Activated naive CD8-positive, alpha-beta T cell treated with anti-CD3 and anti-CD28 coated beads, Interleukin-2, amount 10 ng/mL, durations not matched to agents 7 days and 5 days (primary cell): Measurements from ENCODE around the gene SLC35A4. TPM values are rescaled to one million over a fixed set of nuclear protein-coding genes. Genes with fewer than 3 reads are reported as not detected.

Experiments used
- ATAC-seq: fragments of 150-1000 bp; cut with Tn5 transposase; one replicate; pipeline ENCODE4 v1.10.0; 2021; ENCODE audit warnings: low read depth, moderate library complexity
- POLR2A ChIA-PET: fragments of 350-600 bp; sonication (Branson Sonifier 250); formaldehyde crosslinking; loops from one replicate; lab custom pipeline; 2021; ENCODE audit warnings: antibody characterized with exemption; lab: Charles Lee
- DNase-seq: peaks from one replicate; pipeline ENCODE4 v3.0.0; 2021
- H3K27ac Mint-ChIP-seq: one replicate; pipeline ENCODE4 v1.8.0; 2022; ENCODE audit warnings: mild to moderate bottlenecking, mixed read lengths
- H3K27me3 Mint-ChIP-seq: one replicate; pipeline ENCODE4 v1.8.0; 2022; ENCODE audit warnings: mild to moderate bottlenecking, moderate library complexity, mixed read lengths
- H3K36me3 Mint-ChIP-seq: one replicate; pipeline ENCODE4 v1.8.0; 2021; ENCODE audit warnings: mild to moderate bottlenecking, mixed read lengths
- H3K4me1 Mint-ChIP-seq: one replicate; pipeline ENCODE4 v1.8.0; 2021; ENCODE audit warnings: mixed read lengths
- H3K4me3 Mint-ChIP-seq: one replicate; pipeline ENCODE4 v1.8.0; 2022; ENCODE audit warnings: mild to moderate bottlenecking, moderate library complexity, mixed read lengths
- H3K9me3 Mint-ChIP-seq: one replicate; pipeline ENCODE4 v1.8.0; 2021; ENCODE audit warnings: mixed read lengths
- total RNA-seq, 2 experiments: library from RNA; stranded (reverse); gene quantifications; one replicate each; pipeline ENCODE4 v1.2.3, GENCODE V29; 2021

SLC35A4 gene
- 10 to 100 TPM; 80.8 to 94.0 TPM for total RNA-seq

GRCh38 chr5:140564196-140565023 lies at the start of gene SLC35A4, which contains the start of gene APBB3:
Gene SLC35A4 (plus strand): TSS chr5:140564828. CDS start chr5:140567170, 2,342 bp downstream.
Gene APBB3 (minus strand): TSS chr5:140564598. CDS start chr5:140564245, 353 bp downstream.
- peaks cover 22% of the 10 kb centered on the region for H3K36me3 Mint-ChIP-seq
- peak within 1 kb of the TSS; percentile 89 for H3K4me3 Mint-ChIP-seq
- no peaks in the 10 kb centered on the region for H3K9me3 Mint-ChIP-seq
- DNase-seq (peak; percentile 93), ATAC-seq (peak; percentile 93)
- peak within 1 kb of the TSS; percentile 98 for H3K27ac Mint-ChIP-seq
- peaks cover 39% of the 10 kb centered on the region for H3K4me1 Mint-ChIP-seq
- no peaks in the 10 kb centered on the region for H3K27me3 Mint-ChIP-seq
- POLR2A ChIA-PET = interaction anchor here (0.9 to 2.7 kb wide), 7 partner anchors 13 to 163 kb away, joined by 3 to 23 read pairs (median 4); partner anchors contain the start of genes ANKHD1, EIF4EBP3, HARS1 and HARS2

- Mint-ChIP-seq H3K36me3 (peaks cover 15% of the 10 kb centered on the region), H3K9me3 (peaks cover 2% of the 10 kb centered on the region), H3K27me3 (no peaks in the 10 kb centered on the region), H3K4me1 (no peaks in the 10 kb centered on the region), H3K27ac (no peak overlapping the region), H3K4me3 (no peak overlapping the region)
- ATAC-seq = no peak
- POLR2A ChIA-PET = no interaction called here
- DNase-seq = no peak
Observed at GRCh38 chr5:140524003-140524402, 40.6 kb upstream of the SLC35A4 start.

GRCh38 chr5:140540227-140540626 lies 24.4 kb upstream of the SLC35A4 start:
- POLR2A ChIA-PET = no interaction called here
- no peak overlapping the region for H3K27ac Mint-ChIP-seq

GRCh38 chr5:140542972-140543371 lies 21.7 kb upstream of the SLC35A4 start:
- H3K27ac Mint-ChIP-seq = no peak overlapping the region
- no peaks in the 10 kb centered on the region for H3K27me3 Mint-ChIP-seq
- peaks cover 9% of the 10 kb centered on the region for H3K4me1 Mint-ChIP-seq
- POLR2A ChIA-PET = no interaction called here
- H3K4me3 Mint-ChIP-seq = no peak overlapping the region
- H3K36me3 Mint-ChIP-seq = peaks cover 23% of the 10 kb centered on the region
- ATAC-seq (no peak), DNase-seq (no peak)
- no peaks in the 10 kb centered on the region for H3K9me3 Mint-ChIP-seq

More at GRCh38 chr5:140540227-140540626, 24.4 kb upstream of the SLC35A4 start:
- no peak for DNase-seq
- no peak for ATAC-seq
- H3K9me3 Mint-ChIP-seq = no peaks in the 10 kb centered on the region
- no peak overlapping the region for H3K4me3 Mint-ChIP-seq
- no peaks in the 10 kb centered on the region for H3K4me1 Mint-ChIP-seq
- H3K27me3 Mint-ChIP-seq = no peaks in the 10 kb centered on the region
- H3K36me3 Mint-ChIP-seq = peaks cover 31% of the 10 kb centered on the region

GRCh38 chr5:140544986-140545385 lies 19.6 kb upstream of the SLC35A4 start:
- POLR2A ChIA-PET = no interaction called here
- Mint-ChIP-seq H3K4me3 (no peak overlapping the region), H3K27me3 (no peaks in the 10 kb centered on the region), H3K27ac (no peak overlapping the region), H3K36me3 (peaks cover 20% of the 10 kb centered on the region), H3K4me1 (peaks cover 23% of the 10 kb centered on the region), H3K9me3 (no peaks in the 10 kb centered on the region)
- DNase-seq (no peak), ATAC-seq (no peak)

- Mint-ChIP-seq H3K36me3 (peaks cover 22% of the 10 kb centered on the region), H3K9me3 (no peaks in the 10 kb centered on the region), H3K27me3 (no peaks in the 10 kb centered on the region), H3K4me3 (no peak overlapping the region), H3K4me1 (peaks cover 27% of the 10 kb centered on the region), H3K27ac (peak overlapping the region; percentile 45)
- ATAC-seq (no peak), DNase-seq (no peak)
- POLR2A ChIA-PET = interaction anchor here (3.5 kb wide), 1 partner anchor 19 kb away, joined by 23 read pairs; the partner anchor contains the start of genes APBB3 and SLC35A4
Observed at GRCh38 chr5:140545606-140546005, 19.0 kb upstream of the SLC35A4 start.

- H3K27ac Mint-ChIP-seq = peak overlapping the region; percentile 99
- H3K36me3 Mint-ChIP-seq = peaks cover 30% of the 10 kb centered on the region
- no peak for DNase-seq
- H3K9me3 Mint-ChIP-seq = no peaks in the 10 kb centered on the region
- POLR2A ChIA-PET = interaction anchor here (1.0 to 3.5 kb wide), 14 partner anchors 10 to 439 kb away, joined by 3 to 23 read pairs (median 6); partner anchors contain the start of genes ANKHD1, APBB3, CD14 and HARS1
- H3K4me1 Mint-ChIP-seq = peaks cover 33% of the 10 kb centered on the region
- peak overlapping the region; percentile 87 for H3K4me3 Mint-ChIP-seq
- H3K27me3 Mint-ChIP-seq = no peaks in the 10 kb centered on the region
- ATAC-seq = no peak
Observed at GRCh38 chr5:140546851-140547507, 17.6 kb upstream of the SLC35A4 start.

- DNase-seq (peak; percentile 86), ATAC-seq (peak; percentile 96)
- H3K36me3 Mint-ChIP-seq = peaks cover 31% of the 10 kb centered on the region
- H3K27ac Mint-ChIP-seq = peak within 1 kb of the TSS; percentile 99
- POLR2A ChIA-PET = interaction anchor here (1.0 to 3.5 kb wide), 15 partner anchors 10 to 440 kb away, joined by 3 to 23 read pairs (median 6); partner anchors contain the start of genes ANKHD1, APBB3, CD14 and HARS1
- peaks cover 35% of the 10 kb centered on the region for H3K4me1 Mint-ChIP-seq
- H3K4me3 Mint-ChIP-seq = peak within 1 kb of the TSS; percentile 87
- H3K9me3 Mint-ChIP-seq = no peaks in the 10 kb centered on the region
- no peaks in the 10 kb centered on the region for H3K27me3 Mint-ChIP-seq
Observed at GRCh38 chr5:140547508-140548299, 16.9 kb upstream of the SLC35A4 start, which contains the start of gene EIF4EBP3. Gene EIF4EBP3 (plus strand): TSS chr5:140547662. CDS start chr5:140547738, 76 bp downstream.

- POLR2A ChIA-PET = interaction anchor here (1.0 to 3.5 kb wide), 12 partner anchors 9 to 440 kb away, joined by 3 to 23 read pairs (median 6); partner anchors contain the start of genes ANKHD1, APBB3, CD14 and IK
- peak; percentile 4 for ATAC-seq
- DNase-seq = no peak
- Mint-ChIP-seq H3K36me3 (peaks cover 36% of the 10 kb centered on the region), H3K27me3 (no peaks in the 10 kb centered on the region), H3K9me3 (no peaks in the 10 kb centered on the region), H3K4me1 (peaks cover 41% of the 10 kb centered on the region), H3K4me3 (peak overlapping the region; percentile 87), H3K27ac (peak overlapping the region; percentile 99)
Observed at GRCh38 chr5:140548300-140548688, 16.3 kb upstream of the SLC35A4 start.

- POLR2A ChIA-PET = interaction anchor here (1.0 to 3.5 kb wide), 11 partner anchors 9 to 441 kb away, joined by 3 to 23 read pairs (median 7); partner anchors contain the start of genes ANKHD1, APBB3, CD14 and IK
- H3K27me3 Mint-ChIP-seq = no peaks in the 10 kb centered on the region
- H3K4me1 Mint-ChIP-seq = peaks cover 46% of the 10 kb centered on the region
- DNase-seq (no peak), ATAC-seq (no peak)
- peak overlapping the region; percentile 99 for H3K27ac Mint-ChIP-seq
- H3K36me3 Mint-ChIP-seq = peaks cover 38% of the 10 kb centered on the region
- H3K4me3 Mint-ChIP-seq = peak overlapping the region; percentile 87
- H3K9me3 Mint-ChIP-seq = no peaks in the 10 kb centered on the region
Observed at GRCh38 chr5:140548791-140549190, 15.8 kb upstream of the SLC35A4 start.

- ATAC-seq = no peak
- Mint-ChIP-seq H3K36me3 (peaks cover 38% of the 10 kb centered on the region), H3K4me1 (peaks cover 53% of the 10 kb centered on the region), H3K27me3 (no peaks in the 10 kb centered on the region), H3K27ac (peak overlapping the region; percentile 99), H3K4me3 (peak overlapping the region; percentile 41), H3K9me3 (no peaks in the 10 kb centered on the region)
- DNase-seq = no peak
- POLR2A ChIA-PET = interaction anchor here (2.7 to 3.5 kb wide), 3 partner anchors 8 to 148 kb away, joined by 20 to 23 read pairs (median 23); partner anchors contain the start of genes ANKHD1, APBB3, SLC35A4 and SRA1
Observed at GRCh38 chr5:140549237-140550144, 15.1 kb upstream of the SLC35A4 start.
